ENCODE measurements around the gene CDHR3. TPM values are rescaled to one million over a fixed set of nuclear protein-coding genes. Genes with fewer than 3 reads are reported as not detected.

Gene CDHR3
- total and polyA plus RNA-seq, 2 of the 8 experiments (the other 6 are each of a cell fraction or from before 2014, with no cell fraction given), result 6.4 to 6.8 TPM

DNA sequence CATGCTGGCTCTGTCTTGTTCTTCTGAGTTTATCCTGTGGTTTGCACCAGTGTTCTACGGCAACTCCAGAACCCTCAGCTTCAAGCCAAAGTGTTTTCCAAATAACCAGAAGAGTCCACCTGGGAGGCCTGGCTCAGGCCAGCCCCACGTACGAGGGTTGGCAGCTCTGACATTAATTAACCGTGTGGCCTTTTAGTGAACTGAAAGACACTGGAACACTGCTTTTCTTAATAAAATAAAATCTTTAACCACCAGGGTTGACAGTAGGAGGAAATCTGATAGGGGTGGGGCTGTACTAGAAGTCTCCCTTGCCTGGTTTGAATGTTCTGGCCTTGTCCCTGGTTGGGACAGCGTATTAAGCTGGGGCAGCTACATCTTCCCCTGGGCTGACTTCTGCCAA is 84.1 kb downstream of the CDHR3 start:
- H3K18ac ChIP-seq (ENCODE audit: extremely low read depth, low read length), result no peak overlapping the region
- H3K56ac ChIP-seq (replicated peaks; ENCODE audit: insufficient read length, low read depth, low read length), result no peak overlapping the region
- H2BK120ac ChIP-seq (replicated peaks; ENCODE audit: low read depth, low read length), result no peak overlapping the region
- no peak overlapping the region for H3K23ac ChIP-seq (ENCODE audit: insufficient read length)
- CTCF ChIA-PET (ENCODE audit: partially characterized antibody), result interaction anchor here (0.8 to 13.5 kb wide), 17 partner anchors 8 to 310 kb away, joined by 3 to 265 read pairs (median 4); no protein-coding TSS in a partner anchor
- no peak overlapping the region for H2AFZ ChIP-seq (ENCODE audit: low read length)
- H4K91ac ChIP-seq (replicated peaks; ENCODE audit: insufficient read length, low read length), result no peak overlapping the region
- no peak overlapping the region for H2BK20ac ChIP-seq (ENCODE audit: low read length)
- H4K8ac ChIP-seq (ENCODE audit: extremely low read depth, insufficient read depth, low read length), result no peak overlapping the region
- H2BK5ac ChIP-seq (ENCODE audit: low read depth, low read length), result no peak overlapping the region
- no peak for DNase-seq (ENCODE audit: low read depth in 1 of 2, low spot score in 2 of 2)
- no peak overlapping the region for H4K5ac ChIP-seq (ENCODE audit: insufficient read length, low read depth, low read length)
- no peak overlapping the region for H2AK5ac ChIP-seq (ENCODE audit: low read depth, low read length)
- POLR2A ChIA-PET (ENCODE audit: partially characterized antibody), result interaction anchor here (0.6 kb wide), 1 partner anchor 100 kb away, joined by 4 read pairs; no protein-coding TSS in a partner anchor
- no peak overlapping the region for H3K14ac ChIP-seq (ENCODE audit: insufficient read length)
- no peaks in the 10 kb centered on the region for H3K23me2 ChIP-seq (ENCODE audit: low read depth, low read length)
- FAIRE-seq, result no peak
- H4K20me1 ChIP-seq (replicated peaks in 1 of 2; ENCODE audit: control insufficient read depth in 1 of 2, insufficient read depth in 2 of 2, low read length in 2 of 2), result no peaks in the 10 kb centered on the region
- no peak overlapping the region for H2BK12ac ChIP-seq (ENCODE audit: low read depth, low read length)
- H3K79me2 ChIP-seq (ENCODE audit: control insufficient read depth in 1 of 2, insufficient read depth in 2 of 2, low read length in 2 of 2), result no peaks in the 10 kb centered on the region
- no peaks in the 10 kb centered on the region for H3K79me1 ChIP-seq (ENCODE audit: low read depth, low read length)
- H3K9me3 ChIP-seq (ENCODE audit: insufficient read depth in 2 of 2, low read depth in 1 of 2, low read length in 1 of 2), result no peaks in the 10 kb centered on the region
- H3K9ac ChIP-seq (replicated peaks in 1 of 4; ENCODE audit: extremely low read depth in 1 of 4, low read depth in 3 of 4, low read length in 3 of 4), result no peak overlapping the region
- H3K4me2 ChIP-seq (ENCODE audit: insufficient read depth in 1 of 2, low read depth in 2 of 2, low read length in 2 of 2), result no peak overlapping the region
- no peaks in the 10 kb centered on the region for H3K36me3 ChIP-seq (ENCODE audit: control insufficient read depth in 2 of 4, insufficient read depth in 4 of 4, low read length in 3 of 4)
- no peak for TF ChIP-seq CTBP2 (IDR thresholded peaks at IDR 0.05; ENCODE audit: borderline replicate concordance, insufficient read depth, insufficient read length, low read length)
- no peak for TF ChIP-seq CHD2 (IDR thresholded peaks at IDR 0.05; ENCODE audit: low read length)
- TF ChIP-seq, protein P1, sequence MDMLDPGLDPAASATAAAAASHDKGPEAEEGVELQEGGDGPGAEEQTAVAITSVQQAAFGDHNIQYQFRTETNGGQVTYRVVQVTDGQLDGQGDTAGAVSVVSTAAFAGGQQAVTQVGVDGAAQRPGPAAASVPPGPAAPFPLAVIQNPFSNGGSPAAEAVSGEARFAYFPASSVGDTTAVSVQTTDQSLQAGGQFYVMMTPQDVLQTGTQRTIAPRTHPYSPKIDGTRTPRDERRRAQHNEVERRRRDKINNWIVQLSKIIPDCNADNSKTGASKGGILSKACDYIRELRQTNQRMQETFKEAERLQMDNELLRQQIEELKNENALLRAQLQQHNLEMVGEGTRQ (IDR thresholded peaks at IDR 0.05; ENCODE audit: low read length), result no peak
- TF ChIP-seq CHD1 (IDR thresholded peaks at IDR 0.05; ENCODE audit: low read depth, low read length), result no peak
- TF ChIP-seq CBX5 (IDR thresholded peaks at IDR 0.05; ENCODE audit: low read depth, low read length), result no peak
- TF ChIP-seq SP2 (IDR thresholded peaks at IDR 0.05; ENCODE audit: low read length), result no peak
- TF ChIP-seq ASH2L (IDR thresholded peaks at IDR 0.05; ENCODE audit: low read length), result no peak
- peaks cover 0 to 8% (median 0%) of the 10 kb centered on the region in 4 experiments; a peak in 3 of 7 replicates for H3K4me1 ChIP-seq (replicated peaks in 1 of 4; ENCODE audit: control insufficient read depth in 3 of 4, insufficient read depth in 4 of 4, low read length in 3 of 4)
- H2BK15ac ChIP-seq (ENCODE audit: low read length), result no peak overlapping the region
- H3K4ac ChIP-seq (replicated peaks; ENCODE audit: insufficient read length, low read depth, low read length), result no peak overlapping the region
- H3K27ac ChIP-seq (ENCODE audit: low read depth, low read length), result no peak overlapping the region
- WGBS, 2 experiments (ENCODE audit: extremely low coverage in 1 of 2, insufficient coverage in 1 of 2, insufficient read length in 1 of 2, insufficient replicate concordance in 2 of 2, low coverage in 1 of 2, low lambda C conversion rate in 2 of 2, missing lambda C conversion rate in 1 of 2), result 98% methylated on average over 5 of the region's 5 CpGs; no CpG with 5 or more reads in 1 of the 2 experiments
- H3K4me3 ChIP-seq (ENCODE audit: extremely low read depth in 1 of 4, insufficient read depth in 2 of 4, low read depth in 3 of 4, low read length in 4 of 4), result no peak overlapping the region
- no peaks in the 10 kb centered on the region for H3K27me3 ChIP-seq (replicated peaks in 1 of 4; ENCODE audit: control insufficient read depth in 3 of 4, extremely low read depth in 1 of 4, insufficient read depth in 3 of 4, low read length in 3 of 4)
